NCI-H2227 (cell line): ENCODE measurements around the gene GAL3ST1.
A peak's percentile ranks its signal among the peaks of the same experiment; 100 is the strongest.
"Not testable (repeated sequence)": the region's sequence is repeated elsewhere in the genome, so short reads cannot be mapped to it uniquely, and the experiment has no call there.

Experiments used
- DNase-seq: peaks from one replicate; lab custom pipeline; 2025; ENCODE audit not compliant: unreplicated experiment; lab: John Stamatoyannopoulos, UW

GAL3ST1 gene

GRCh38 chr22:30574095-30574981 lies at the start of gene GAL3ST1:
Gene GAL3ST1, minus strand, starts transcription at chr22:30574665. Its CDS starts 17,273 bp downstream, at chr22:30557392.
- peak; percentile 56 for DNase-seq

- not testable (repeated sequence) for DNase-seq
These were observed 45.4 kb upstream of the GAL3ST1 start for GRCh38 chr22:30619909-30620308.

- DNase-seq, result no peak
These were observed 43.4 kb upstream of the GAL3ST1 start for GRCh38 chr22:30617819-30618218.

GRCh38 chr22:30615543-30615954 lies 41.1 kb upstream of the GAL3ST1 start:
- DNase-seq, result no peak

- no peak for DNase-seq
These were observed 40.4 kb upstream of the GAL3ST1 start for GRCh38 chr22:30614879-30615278.

- no peak for DNase-seq
These were observed 39.8 kb upstream of the GAL3ST1 start for GRCh38 chr22:30614268-30614667.

GRCh38 chr22:30612789-30613188 lies 38.3 kb upstream of the GAL3ST1 start:
- DNase-seq, result no peak

- no peak for DNase-seq
These were observed 36.7 kb upstream of the GAL3ST1 start for GRCh38 chr22:30611197-30611596.

GRCh38 chr22:30610299-30610698 lies 35.8 kb upstream of the GAL3ST1 start:
- DNase-seq, result no peak

GRCh38 chr22:30609260-30610185 lies 35.1 kb upstream of the GAL3ST1 start:
- DNase-seq, result peak; percentile 4

GRCh38 chr22:30607939-30608338 lies 33.5 kb upstream of the GAL3ST1 start:
- DNase-seq, result no peak

- DNase-seq, result no peak
These were observed 33.0 kb upstream of the GAL3ST1 start for GRCh38 chr22:30607300-30607930.

- peak; percentile 74 for DNase-seq
These were observed 32.2 kb upstream of the GAL3ST1 start, which contains the start of gene TCN2 for GRCh38 chr22:30606455-30607299. Gene TCN2, plus strand, starts transcription at chr22:30607174. Its CDS starts 158 bp downstream, at chr22:30607332.

- peak; percentile 55 for DNase-seq
These were observed 31.1 kb upstream of the GAL3ST1 start for GRCh38 chr22:30605449-30606110.

- DNase-seq, result no peak
These were observed 30.3 kb upstream of the GAL3ST1 start for GRCh38 chr22:30604723-30605122.

- DNase-seq, result no peak
These were observed 29.3 kb upstream of the GAL3ST1 start for GRCh38 chr22:30603801-30604200.

- no peak for DNase-seq
These were observed 27.6 kb upstream of the GAL3ST1 start for GRCh38 chr22:30602049-30602448.

- no peak for DNase-seq
These were observed 27.0 kb upstream of the GAL3ST1 start for GRCh38 chr22:30601464-30601863.

- DNase-seq, result peak; percentile 3
These were observed 26.5 kb upstream of the GAL3ST1 start for GRCh38 chr22:30600921-30601320.

- DNase-seq, result no peak
These were observed 24.5 kb upstream of the GAL3ST1 start for GRCh38 chr22:30598986-30599385.
